ENCODE results near the gene CDKL2. TPM values are rescaled to one million over a fixed set of nuclear protein-coding genes. Genes with fewer than 3 reads are reported as not detected.
A peak's percentile ranks its signal among the peaks of the same experiment; 100 is the strongest.

Gene CDKL2
- total RNA-seq, 4 donors from 2014 or later = 0.35 TPM; not detected in 3

DNA sequence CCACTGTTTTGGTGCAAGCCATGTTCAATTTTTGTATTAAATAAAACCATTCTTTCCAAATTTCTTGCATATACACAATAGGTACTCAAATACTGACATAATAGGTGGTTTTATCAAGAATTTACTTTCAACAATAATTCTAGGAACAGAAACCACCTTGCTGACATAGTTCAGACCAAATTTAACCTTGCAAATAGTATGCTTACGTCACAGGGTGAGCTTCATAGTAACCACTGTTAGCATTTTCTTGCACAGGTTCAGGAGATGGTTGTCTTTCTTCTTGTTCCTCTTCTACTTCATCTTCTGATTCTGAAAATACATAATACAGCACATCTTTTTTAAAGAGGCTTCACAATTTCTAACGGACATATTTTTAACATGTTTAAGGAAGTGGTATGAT, 25.2 kb upstream of the CDKL2 start:
- Histone ChIP-seq H3K27me3 (no peaks in the 10 kb centered on the region), H3K36me3 (peaks cover 0 to 76% (median 0%) of the 10 kb centered on the region in 3 donors), H3K4me1 (peaks cover 0 to 8% (median 0%) of the 10 kb centered on the region in 4 donors), H3K9me3 (no peaks in the 10 kb centered on the region), H3K27ac (no peak overlapping the region), H3K4me3 (no peak overlapping the region)
- TF ChIP-seq, protein P1, sequence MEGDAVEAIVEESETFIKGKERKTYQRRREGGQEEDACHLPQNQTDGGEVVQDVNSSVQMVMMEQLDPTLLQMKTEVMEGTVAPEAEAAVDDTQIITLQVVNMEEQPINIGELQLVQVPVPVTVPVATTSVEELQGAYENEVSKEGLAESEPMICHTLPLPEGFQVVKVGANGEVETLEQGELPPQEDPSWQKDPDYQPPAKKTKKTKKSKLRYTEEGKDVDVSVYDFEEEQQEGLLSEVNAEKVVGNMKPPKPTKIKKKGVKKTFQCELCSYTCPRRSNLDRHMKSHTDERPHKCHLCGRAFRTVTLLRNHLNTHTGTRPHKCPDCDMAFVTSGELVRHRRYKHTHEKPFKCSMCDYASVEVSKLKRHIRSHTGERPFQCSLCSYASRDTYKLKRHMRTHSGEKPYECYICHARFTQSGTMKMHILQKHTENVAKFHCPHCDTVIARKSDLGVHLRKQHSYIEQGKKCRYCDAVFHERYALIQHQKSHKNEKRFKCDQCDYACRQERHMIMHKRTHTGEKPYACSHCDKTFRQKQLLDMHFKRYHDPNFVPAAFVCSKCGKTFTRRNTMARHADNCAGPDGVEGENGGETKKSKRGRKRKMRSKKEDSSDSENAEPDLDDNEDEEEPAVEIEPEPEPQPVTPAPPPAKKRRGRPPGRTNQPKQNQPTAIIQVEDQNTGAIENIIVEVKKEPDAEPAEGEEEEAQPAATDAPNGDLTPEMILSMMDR (IDR thresholded peaks at IDR 0.05) = no peak
- no peak for TF ChIP-seq POLR2A (IDR thresholded peaks at IDR 0.05)
- no peak for DNase-seq

GRCh38 chr4:75654905-75655304, 24.6 kb upstream of the CDKL2 start:
- no peaks in the 10 kb centered on the region for H3K27me3 ChIP-seq
- no peak for DNase-seq

GRCh38 chr4:75653845-75654503, 23.6 kb upstream of the CDKL2 start:
- Histone ChIP-seq H3K4me1 (no peaks in the 10 kb centered on the region), H3K36me3 (peaks cover 0 to 84% (median 0%) of the 10 kb centered on the region in 3 donors), H3K27ac (no peak overlapping the region), H3K4me3 (no peak overlapping the region), H3K9me3 (no peaks in the 10 kb centered on the region), H3K27me3 (no peaks in the 10 kb centered on the region)
- no peak for TF ChIP-seq POLR2A (IDR thresholded peaks at IDR 0.05)
- TF ChIP-seq, protein P1 (IDR thresholded peaks at IDR 0.05) = peak in 4 of 6 experiments; percentile 36 to 69 (median 66)
- no peak for DNase-seq

More at GRCh38 chr4:75654905-75655304, 24.6 kb upstream of the CDKL2 start:
- H3K4me3 ChIP-seq = no peak overlapping the region
- H3K4me1 ChIP-seq = peaks cover 0 to 8% (median 0%) of the 10 kb centered on the region in 4 donors
- no peaks in the 10 kb centered on the region for H3K9me3 ChIP-seq
- no peak for TF ChIP-seq POLR2A (IDR thresholded peaks at IDR 0.05)
- TF ChIP-seq, protein P1 (IDR thresholded peaks at IDR 0.05) = no peak
- peaks cover 0 to 78% (median 0%) of the 10 kb centered on the region in 3 donors for H3K36me3 ChIP-seq
- no peak overlapping the region for H3K27ac ChIP-seq

DNA sequence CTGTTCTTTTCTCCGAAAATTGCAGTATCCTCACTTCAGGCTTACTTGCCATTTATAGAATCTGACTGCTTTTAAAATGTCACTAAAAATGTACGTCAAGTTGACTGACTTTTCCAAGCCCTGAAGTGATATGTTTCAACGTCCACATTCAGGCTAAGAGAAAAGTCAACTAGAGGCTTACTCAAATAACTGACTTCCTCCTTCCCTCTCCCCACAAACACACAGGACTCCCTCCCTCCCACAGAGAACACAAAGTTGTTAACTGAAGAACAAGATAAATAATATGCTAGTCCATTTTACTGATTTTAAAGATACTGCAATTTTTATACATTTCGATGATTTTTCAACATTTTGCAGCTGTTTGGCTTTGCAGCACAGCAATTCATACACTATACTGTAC, 13.8 kb upstream of the CDKL2 start:
- DNase-seq = no peak
- Histone ChIP-seq H3K27ac (no peak overlapping the region), H3K36me3 (peaks cover 0 to 58% (median 0%) of the 10 kb centered on the region in 3 donors), H3K4me1 (no peaks in the 10 kb centered on the region), H3K4me3 (no peak overlapping the region), H3K9me3 (no peaks in the 10 kb centered on the region), H3K27me3 (no peaks in the 10 kb centered on the region)
- no peak for TF ChIP-seq POLR2A (IDR thresholded peaks at IDR 0.05)
- TF ChIP-seq, protein P1 (IDR thresholded peaks at IDR 0.05) = no peak

DNA sequence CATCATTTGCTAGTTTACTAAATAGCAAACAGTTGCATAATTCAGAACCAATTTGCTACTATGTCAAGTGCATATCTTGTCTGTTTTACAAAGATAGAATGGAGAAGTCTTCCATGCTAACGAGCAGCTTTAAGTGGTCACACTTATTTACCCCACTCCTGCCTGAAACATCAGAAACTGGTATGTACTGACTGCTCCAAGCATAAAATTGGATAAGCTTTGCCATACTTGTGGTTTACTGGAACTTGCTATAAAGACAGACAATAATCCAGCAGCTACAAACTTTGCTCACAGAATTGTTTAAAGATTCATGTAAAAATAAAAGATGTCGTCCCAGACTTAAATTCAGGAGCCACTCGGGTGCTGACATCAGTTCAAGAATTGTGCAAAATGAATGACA, 13.3 kb upstream of the CDKL2 start:
- no peak overlapping the region for H3K27ac ChIP-seq
- no peak for DNase-seq
- no peak for TF ChIP-seq POLR2A (IDR thresholded peaks at IDR 0.05)
- TF ChIP-seq, protein P1 (IDR thresholded peaks at IDR 0.05) = no peak
- H3K36me3 ChIP-seq = peaks cover 0 to 58% (median 0%) of the 10 kb centered on the region in 3 donors
- H3K9me3 ChIP-seq = no peaks in the 10 kb centered on the region
- H3K4me3 ChIP-seq = no peak overlapping the region
- no peaks in the 10 kb centered on the region for H3K4me1 ChIP-seq
- H3K27me3 ChIP-seq = no peaks in the 10 kb centered on the region
